ENCODE results near the gene TUT7. TPM values are rescaled to one million over a fixed set of nuclear protein-coding genes. Genes with fewer than 3 reads are reported as not detected.
"Not testable (repeated sequence)": the region's sequence is repeated elsewhere in the genome, so short reads cannot be mapped to it uniquely, and the experiment has no call there.

TUT7 gene
- total RNA-seq (2014; rRNA removed; shearing (Covaris generic)) (16.5 and 24.4 TPM in 2 replicates), polyA plus RNA-seq (2016; fragmentation: Nextera tagmentation; extraction: Ambion mirVana) (17.1 and 18.8 TPM in 2 replicates)

- WGBS, 2 experiments (ENCODE audit: low coverage in 1 of 2, low lambda C conversion rate in 2 of 2, missing lambda C conversion rate in 2 of 2), result 1 to 2% methylated on average over 50 to 64 of the region's 79 CpGs
- peak within 1 kb of the TSS; percentile 94 for H3K4me2 ChIP-seq (ENCODE audit: unreplicated experiment)
- peak; percentile 99 for DNase-seq
Measured at GRCh38 chr9:86354011-86354817, at the start of gene TUT7. Gene TUT7, minus strand, starts transcription at chr9:86354410. Its CDS starts 1,211 bp downstream, at chr9:86353199.

GRCh38 chr9:86402591-86402990, 48.4 kb upstream of the TUT7 start:
- 79 to 92% methylated on average over 3 of the region's 3 CpGs for WGBS, 2 experiments (ENCODE audit: low coverage in 1 of 2, low lambda C conversion rate in 2 of 2, missing lambda C conversion rate in 2 of 2)
- Histone ChIP-seq H3K4me1 (ENCODE audit: insufficient read depth) (peaks cover 25% of the 10 kb centered on the region), H3K4me3 (no peak overlapping the region), H3F3A (ENCODE audit: insufficient read depth) (peaks cover 23% of the 10 kb centered on the region), H3K79me2 (ENCODE audit: insufficient read depth) (no peaks in the 10 kb centered on the region), H3K9ac (no peak overlapping the region), H3K27ac (no peak overlapping the region), H4K20me1 (ENCODE audit: insufficient read depth) (no peaks in the 10 kb centered on the region), H3K9me2 (ENCODE audit: insufficient read depth) (no peaks in the 10 kb centered on the region), H3K27me3 (replicated peaks; ENCODE audit: insufficient read depth) (no peaks in the 10 kb centered on the region), H3K4me2 (ENCODE audit: unreplicated experiment) (no peak overlapping the region), H3K9me3 (ENCODE audit: low read depth) (no peaks in the 10 kb centered on the region), H3K36me3 (ENCODE audit: low read depth) (no peaks in the 10 kb centered on the region), H2AFZ (no peak overlapping the region)
- DNase-seq, result no peak
- in situ Hi-C loops (cut with MboI), result no loop called here
- TF ChIP-seq EZH2phosphoT487 (IDR thresholded peaks at IDR 0.05; ENCODE audit: insufficient read depth, low read depth) (no peak), EZH2 (IDR thresholded peaks at IDR 0.05; ENCODE audit: insufficient read depth, poor library complexity, severe bottlenecking) (no peak)

More at GRCh38 chr9:86354011-86354817, at the start of gene TUT7:
- peaks cover 47% of the 10 kb centered on the region for H3K79me2 ChIP-seq (ENCODE audit: insufficient read depth)
- no peaks in the 10 kb centered on the region for H3K27me3 ChIP-seq (replicated peaks; ENCODE audit: insufficient read depth)
- TF ChIP-seq EZH2 (IDR thresholded peaks at IDR 0.05; ENCODE audit: insufficient read depth, poor library complexity, severe bottlenecking) (no peak), EZH2phosphoT487 (IDR thresholded peaks at IDR 0.05; ENCODE audit: insufficient read depth, low read depth) (no peak)
- peak within 1 kb of the TSS; percentile 87 for H2AFZ ChIP-seq
- peak within 1 kb of the TSS; percentile 87 for H3K9ac ChIP-seq
- peak within 1 kb of the TSS; percentile 92 for H3K4me3 ChIP-seq
- no peaks in the 10 kb centered on the region for H4K20me1 ChIP-seq (ENCODE audit: insufficient read depth)
- no peaks in the 10 kb centered on the region for H3K9me2 ChIP-seq (ENCODE audit: insufficient read depth)
- H3K4me1 ChIP-seq (ENCODE audit: insufficient read depth), result peaks cover 32% of the 10 kb centered on the region
- H3K9me3 ChIP-seq (ENCODE audit: low read depth), result no peaks in the 10 kb centered on the region
- peaks cover 10% of the 10 kb centered on the region; the same call in 1 of the 2 replicates for H3F3A ChIP-seq (ENCODE audit: insufficient read depth)
- peak within 1 kb of the TSS; percentile 74 for H3K27ac ChIP-seq
- in situ Hi-C loops (cut with MboI), result no loop called here
- 0 out of 2 replicates have a peak, but pooled peaks cover 10% of the 10 kb centered on the region for H3K36me3 ChIP-seq (ENCODE audit: low read depth)

GRCh38 chr9:86396412-86396811, 42.2 kb upstream of the TUT7 start:
- in situ Hi-C loops (cut with MboI), result no loop called here
- 0 out of 2 replicates have a peak, but pooled peaks cover 3% of the 10 kb centered on the region for H3K4me1 ChIP-seq (ENCODE audit: insufficient read depth)
- 94% methylated on average over 2 of the region's 2 CpGs for WGBS, 2 experiments (ENCODE audit: low coverage in 1 of 2, low lambda C conversion rate in 2 of 2, missing lambda C conversion rate in 2 of 2)
- no peak for TF ChIP-seq EZH2phosphoT487 (IDR thresholded peaks at IDR 0.05; ENCODE audit: insufficient read depth, low read depth)
- no peak overlapping the region for H2AFZ ChIP-seq
- H3K27ac ChIP-seq, result no peak overlapping the region
- no peaks in the 10 kb centered on the region for H3K36me3 ChIP-seq (ENCODE audit: low read depth)
- no peaks in the 10 kb centered on the region for H3K9me3 ChIP-seq (ENCODE audit: low read depth)
- no peaks in the 10 kb centered on the region for H3K27me3 ChIP-seq (replicated peaks; ENCODE audit: insufficient read depth)
- H3K9ac ChIP-seq, result no peak overlapping the region
- no peaks in the 10 kb centered on the region for H3F3A ChIP-seq (ENCODE audit: insufficient read depth)
- no peaks in the 10 kb centered on the region for H3K9me2 ChIP-seq (ENCODE audit: insufficient read depth)
- H3K4me2 ChIP-seq (ENCODE audit: unreplicated experiment), result no peak overlapping the region
- DNase-seq, result no peak
- no peaks in the 10 kb centered on the region for H3K79me2 ChIP-seq (ENCODE audit: insufficient read depth)
- no peak overlapping the region for H3K4me3 ChIP-seq
- no peaks in the 10 kb centered on the region for H4K20me1 ChIP-seq (ENCODE audit: insufficient read depth)

GRCh38 chr9:86390184-86390583, 36.0 kb upstream of the TUT7 start:
- H3K27ac ChIP-seq; H3F3A ChIP-seq (ENCODE audit: insufficient read depth); H3K4me2 ChIP-seq (ENCODE audit: unreplicated experiment); H3K79me2 ChIP-seq (ENCODE audit: insufficient read depth); H3K9me2 ChIP-seq (ENCODE audit: insufficient read depth); H4K20me1 ChIP-seq (ENCODE audit: insufficient read depth); H3K9ac ChIP-seq; H3K4me1 ChIP-seq (ENCODE audit: insufficient read depth); H3K36me3 ChIP-seq (ENCODE audit: low read depth); in situ Hi-C loops (cut with MboI); H3K4me3 ChIP-seq; H2AFZ ChIP-seq; DNase-seq; H3K9me3 ChIP-seq (ENCODE audit: low read depth); H3K27me3 ChIP-seq (replicated peaks; ENCODE audit: insufficient read depth): not testable (repeated sequence)
- WGBS, 2 experiments (ENCODE audit: low coverage in 1 of 2, low lambda C conversion rate in 2 of 2, missing lambda C conversion rate in 2 of 2), result 50 to 52% methylated on average over 4 of the region's 4 CpGs
